Activated CD8-positive, alpha-beta memory T cell treated with anti-CD3 and anti-CD28 coated beads, Interleukin-2, amount 10 ng/mL, durations not matched to agents 7 days and 5 days (primary cell): ENCODE measurements around the gene PAM. TPM values are rescaled to one million over a fixed set of nuclear protein-coding genes. Genes with fewer than 3 reads are reported as not detected.
A peak's percentile ranks its signal among the peaks of the same experiment; 100 is the strongest.

Source experiments
- ATAC-seq: fragments of 150-1000 bp; cut with Tn5 transposase; one replicate; pipeline ENCODE4 v1.10.0; 2021; ENCODE audit warnings: moderate library complexity
- CTCF ChIA-PET: fragments of 350-600 bp; sonication (Branson Sonifier 250); formaldehyde crosslinking; loops from one replicate; lab custom pipeline; 2021; ENCODE audit warnings: antibody characterized with exemption; lab: Charles Lee
- DNase-seq: peaks from one replicate; pipeline ENCODE4 v3.0.0-alpha.2; 2020
- H3K27ac Mint-ChIP-seq: one replicate; pipeline ENCODE4 v1.8.0; 2021; ENCODE audit warnings: mild to moderate bottlenecking, mixed read lengths
- H3K27me3 Mint-ChIP-seq: one replicate; pipeline ENCODE4 v1.8.0; 2021; ENCODE audit warnings: mixed read lengths
- H3K36me3 Mint-ChIP-seq: one replicate; pipeline ENCODE4 v1.8.0; 2021; ENCODE audit warnings: mild to moderate bottlenecking, mixed read lengths
- H3K4me1 Mint-ChIP-seq: one replicate; pipeline ENCODE4 v1.8.0; 2021; ENCODE audit warnings: mixed read lengths
- H3K4me3 Mint-ChIP-seq: one replicate; pipeline ENCODE4 v1.8.0; 2021; ENCODE audit warnings: mild to moderate bottlenecking, moderate library complexity, mixed read lengths
- H3K9me3 Mint-ChIP-seq: one replicate; pipeline ENCODE4 v1.8.0; 2022; ENCODE audit warnings: low read depth, mixed read lengths
- total RNA-seq, 2 experiments: library from RNA; stranded (reverse); gene quantifications; one replicate each; pipeline ENCODE4 v1.2.3, GENCODE V29; 2021

PAM gene
- total RNA-seq, 2 experiments from 2014 or later, result 29.7 to 31.5 TPM

DNA sequence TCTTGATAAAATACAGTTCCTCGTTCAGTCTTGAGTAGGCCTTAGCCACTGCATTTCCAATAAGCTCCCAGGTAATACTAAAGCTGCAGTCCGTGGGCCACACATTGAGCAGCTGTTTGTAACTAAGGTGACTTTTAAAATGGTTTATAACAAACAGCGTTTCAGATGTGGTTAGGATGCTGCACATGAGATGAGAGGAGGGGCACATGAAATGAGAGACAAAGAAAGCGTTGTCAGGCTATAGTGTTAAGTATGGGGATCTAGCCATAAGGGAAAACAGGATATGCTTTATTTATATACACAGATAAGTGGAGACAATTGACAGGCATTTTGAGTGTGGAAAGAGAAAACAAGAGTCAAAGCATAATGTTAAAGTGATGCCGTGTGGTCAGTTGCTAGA is 89.9 kb downstream of the PAM start:
- Mint-ChIP-seq H3K27ac (no peak overlapping the region), H3K9me3 (peaks cover 2% of the 10 kb centered on the region), H3K27me3 (no peaks in the 10 kb centered on the region), H3K4me1 (no peaks in the 10 kb centered on the region), H3K4me3 (no peak overlapping the region), H3K36me3 (peaks cover 9% of the 10 kb centered on the region)
- ATAC-seq, result no peak
- CTCF ChIA-PET, result interaction anchor here (1.0 to 1.3 kb wide), 2 partner anchors 9 to 65 kb away, joined by 3 to 4 read pairs; no protein-coding TSS in a partner anchor
- no peak for DNase-seq

- Mint-ChIP-seq H3K9me3 (peaks cover 2% of the 10 kb centered on the region), H3K4me3 (no peak overlapping the region), H3K4me1 (peaks cover 23% of the 10 kb centered on the region), H3K27ac (no peak overlapping the region), H3K36me3 (peaks cover 7% of the 10 kb centered on the region), H3K27me3 (no peaks in the 10 kb centered on the region)
- ATAC-seq (no peak), DNase-seq (no peak)
- CTCF ChIA-PET, result no interaction called here
Observed at GRCh38 chr5:102850503-102850902, 95.4 kb downstream of the PAM start.

GRCh38 chr5:102853680-102854079 is 98.6 kb downstream of the PAM start:
- CTCF ChIA-PET, result interaction anchor here (1.0 to 4.4 kb wide), 2 partner anchors 8 to 12 kb away, joined by 4 to 19 read pairs; no protein-coding TSS in a partner anchor
- ATAC-seq, result peak; percentile 91
- H3K27ac Mint-ChIP-seq, result peak overlapping the region; percentile 41
- H3K27me3 Mint-ChIP-seq, result no peaks in the 10 kb centered on the region
- H3K4me1 Mint-ChIP-seq, result peaks cover 36% of the 10 kb centered on the region
- peak overlapping the region; percentile 16 for H3K4me3 Mint-ChIP-seq
- no peaks in the 10 kb centered on the region for H3K9me3 Mint-ChIP-seq
- peak; percentile 68 for DNase-seq
- H3K36me3 Mint-ChIP-seq, result no peaks in the 10 kb centered on the region

- H3K27me3 Mint-ChIP-seq, result no peaks in the 10 kb centered on the region
- DNase-seq (no peak), ATAC-seq (peak; percentile 48)
- CTCF ChIA-PET, result interaction anchor here (0.9 to 4.4 kb wide), 3 partner anchors 10 to 154 kb away, joined by 3 to 19 read pairs (median 3); no protein-coding TSS in a partner anchor
- no peaks in the 10 kb centered on the region for H3K9me3 Mint-ChIP-seq
- H3K27ac Mint-ChIP-seq, result no peak overlapping the region
- no peak overlapping the region for H3K4me3 Mint-ChIP-seq
- H3K36me3 Mint-ChIP-seq, result no peaks in the 10 kb centered on the region
- peaks cover 36% of the 10 kb centered on the region for H3K4me1 Mint-ChIP-seq
Observed at GRCh38 chr5:102855681-102856388, 100.7 kb downstream of the PAM start.

GRCh38 chr5:102856389-102856777 is 101.3 kb downstream of the PAM start:
- H3K27me3 Mint-ChIP-seq, result no peaks in the 10 kb centered on the region
- ATAC-seq (no peak), DNase-seq (no peak)
- no peaks in the 10 kb centered on the region for H3K9me3 Mint-ChIP-seq
- peaks cover 36% of the 10 kb centered on the region for H3K4me1 Mint-ChIP-seq
- no peaks in the 10 kb centered on the region for H3K36me3 Mint-ChIP-seq
- no peak overlapping the region for H3K4me3 Mint-ChIP-seq
- CTCF ChIA-PET, result interaction anchor here (0.9 to 4.4 kb wide), 3 partner anchors 9 to 153 kb away, joined by 3 to 19 read pairs (median 4); no protein-coding TSS in a partner anchor
- H3K27ac Mint-ChIP-seq, result no peak overlapping the region

DNA sequence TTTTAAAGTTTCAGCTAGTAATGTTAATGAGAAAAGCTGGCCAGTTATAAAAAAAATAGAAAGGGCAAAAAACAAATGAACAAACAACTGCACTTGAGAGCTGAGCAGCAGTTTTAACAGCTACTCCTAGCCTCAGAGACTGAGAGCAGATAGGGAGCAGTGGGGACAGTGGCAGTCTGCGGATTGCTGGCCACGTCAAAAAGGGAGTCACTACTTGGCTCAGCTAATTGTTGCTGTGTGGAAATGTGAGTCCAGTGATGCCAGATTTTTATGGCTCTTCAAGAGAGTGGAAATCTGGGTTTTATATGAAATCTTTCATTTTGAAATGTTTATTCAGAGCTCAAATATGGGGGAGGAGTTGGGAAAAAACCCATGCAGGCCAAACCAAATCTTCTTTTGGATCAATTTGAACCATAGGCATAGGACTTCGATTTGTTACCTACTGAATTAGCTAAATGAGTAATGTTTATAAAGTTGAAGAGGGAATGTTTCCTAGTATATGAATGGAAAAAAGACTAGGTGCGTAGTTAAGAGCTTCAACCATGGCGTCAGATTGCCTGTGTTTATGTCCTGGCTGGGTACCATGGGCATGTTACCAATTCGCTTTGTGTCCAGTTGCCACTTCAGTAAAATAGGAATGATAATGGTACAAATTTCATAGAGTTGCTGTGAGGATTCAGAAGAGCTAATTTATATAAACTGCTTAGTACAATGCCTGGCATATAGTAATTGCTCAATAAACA is 102.1 kb downstream of the PAM start:
- DNase-seq (no peak), ATAC-seq (no peak)
- H3K4me3 Mint-ChIP-seq, result no peak overlapping the region
- H3K9me3 Mint-ChIP-seq, result no peaks in the 10 kb centered on the region
- CTCF ChIA-PET, result interaction anchor here (1.3 to 4.4 kb wide), 2 partner anchors 8 to 26 kb away, joined by 4 to 19 read pairs; no protein-coding TSS in a partner anchor
- no peak overlapping the region for H3K27ac Mint-ChIP-seq
- peaks cover 36% of the 10 kb centered on the region for H3K4me1 Mint-ChIP-seq
- H3K27me3 Mint-ChIP-seq, result no peaks in the 10 kb centered on the region
- no peaks in the 10 kb centered on the region for H3K36me3 Mint-ChIP-seq

DNA sequence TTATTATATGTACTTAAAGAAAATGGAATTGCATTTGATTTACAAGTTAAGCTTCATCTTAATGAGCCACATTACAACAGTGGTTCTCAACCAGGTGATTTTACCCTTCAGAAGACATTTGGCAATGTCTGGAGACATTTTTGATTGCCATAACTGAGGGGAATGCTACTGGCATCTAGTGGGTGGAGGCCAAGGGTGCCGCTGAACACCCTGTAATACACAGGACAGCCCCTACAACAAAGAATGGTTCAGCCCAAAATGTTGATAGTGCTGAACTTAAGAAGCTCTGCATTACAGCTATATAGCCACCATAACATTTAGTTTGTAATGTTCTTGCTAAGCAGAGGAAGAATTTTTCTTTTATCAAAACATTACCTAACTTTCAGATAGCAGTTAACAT is 103.1 kb downstream of the PAM start:
- no peak overlapping the region for H3K4me3 Mint-ChIP-seq
- no peaks in the 10 kb centered on the region for H3K36me3 Mint-ChIP-seq
- no peak for ATAC-seq
- no peaks in the 10 kb centered on the region for H3K9me3 Mint-ChIP-seq
- H3K27ac Mint-ChIP-seq, result no peak overlapping the region
- no peaks in the 10 kb centered on the region for H3K27me3 Mint-ChIP-seq
- CTCF ChIA-PET, result interaction anchor here (0.7 kb wide), 1 partner anchor 57 kb away, joined by 3 read pairs; no protein-coding TSS in a partner anchor
- DNase-seq, result no peak
- peaks cover 31% of the 10 kb centered on the region for H3K4me1 Mint-ChIP-seq

- no peak overlapping the region for H3K4me3 Mint-ChIP-seq
- ATAC-seq (no peak), DNase-seq (no peak)
- no peak overlapping the region for H3K27ac Mint-ChIP-seq
- H3K36me3 Mint-ChIP-seq, result no peaks in the 10 kb centered on the region
- CTCF ChIA-PET, result no interaction called here
- peaks cover 27% of the 10 kb centered on the region for H3K4me1 Mint-ChIP-seq
- H3K27me3 Mint-ChIP-seq, result no peaks in the 10 kb centered on the region
- no peaks in the 10 kb centered on the region for H3K9me3 Mint-ChIP-seq
Observed at GRCh38 chr5:102858808-102859207, 103.7 kb downstream of the PAM start.

- Mint-ChIP-seq H3K4me1 (peaks cover 18% of the 10 kb centered on the region), H3K9me3 (no peaks in the 10 kb centered on the region), H3K27me3 (peaks cover 3% of the 10 kb centered on the region), H3K4me3 (no peak overlapping the region), H3K36me3 (no peaks in the 10 kb centered on the region), H3K27ac (no peak overlapping the region)
- CTCF ChIA-PET, result no interaction called here
- no peak for ATAC-seq
- DNase-seq, result no peak
Observed at GRCh38 chr5:102860035-102860434, 104.9 kb downstream of the PAM start.

DNA sequence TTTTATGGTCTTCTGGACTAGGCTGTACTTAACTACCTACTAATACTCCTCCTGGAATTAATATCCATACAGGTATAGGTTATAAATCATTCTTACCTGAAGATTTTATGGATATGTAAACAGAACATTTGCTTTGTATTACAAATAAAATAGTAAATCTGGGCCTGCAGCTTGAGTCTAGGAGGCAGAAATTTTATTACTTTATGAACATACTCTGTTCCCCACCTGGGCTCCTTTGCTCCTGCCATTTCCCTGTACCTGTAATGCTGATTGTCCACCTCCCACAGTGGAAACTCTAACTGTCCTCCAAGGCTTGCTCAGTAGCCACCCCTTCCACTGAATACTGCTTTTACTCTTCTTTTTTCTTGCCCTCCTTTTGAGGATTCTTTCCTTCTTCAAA is 108.0 kb downstream of the PAM start:
- H3K4me3 Mint-ChIP-seq, result no peak overlapping the region
- H3K4me1 Mint-ChIP-seq, result peaks cover 10% of the 10 kb centered on the region
- no peak overlapping the region for H3K27ac Mint-ChIP-seq
- ATAC-seq (no peak), DNase-seq (no peak)
- no peaks in the 10 kb centered on the region for H3K9me3 Mint-ChIP-seq
- H3K27me3 Mint-ChIP-seq, result peaks cover 13% of the 10 kb centered on the region
- CTCF ChIA-PET, result no interaction called here
- peaks cover 2% of the 10 kb centered on the region for H3K36me3 Mint-ChIP-seq

DNA sequence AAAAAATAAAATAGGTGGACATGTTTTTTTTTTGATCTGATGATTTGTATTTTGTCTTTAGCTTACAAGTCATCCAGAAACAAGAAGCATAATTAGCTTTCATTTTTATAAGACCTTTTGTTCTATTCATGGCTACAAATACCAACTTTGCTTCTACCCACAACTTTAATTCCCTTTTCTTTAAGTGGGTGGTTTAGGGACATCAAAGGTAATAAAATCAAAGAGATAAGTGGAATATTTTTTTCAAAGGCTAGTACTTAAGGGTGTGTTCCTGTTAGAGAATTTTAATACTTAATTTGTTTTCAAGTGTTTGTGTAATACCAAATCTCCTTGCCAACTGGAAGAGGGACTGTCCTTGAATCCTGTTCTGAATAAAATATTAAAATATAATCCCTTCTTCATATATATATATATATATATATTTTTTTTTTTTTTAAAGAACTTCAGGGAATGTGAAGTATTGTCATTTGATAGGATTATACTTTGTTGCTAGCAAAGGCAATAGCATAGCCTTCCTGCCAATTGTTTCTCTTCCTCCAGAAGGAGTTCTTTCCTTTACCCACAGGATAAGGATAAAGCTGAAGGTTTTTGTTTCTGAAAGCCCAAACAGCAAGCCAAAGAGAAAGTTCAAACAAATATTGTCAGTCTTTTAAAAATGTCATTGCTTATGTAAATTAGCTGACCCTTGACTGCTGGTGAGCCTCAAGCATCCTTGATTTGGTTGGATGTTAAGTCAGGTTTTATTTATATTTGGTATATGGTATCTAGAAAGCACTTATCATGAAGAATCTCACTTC is 108.9 kb downstream of the PAM start:
- Mint-ChIP-seq H3K9me3 (no peaks in the 10 kb centered on the region), H3K36me3 (peaks cover 3% of the 10 kb centered on the region), H3K4me3 (no peak overlapping the region), H3K27me3 (peaks cover 13% of the 10 kb centered on the region), H3K4me1 (peaks cover 10% of the 10 kb centered on the region), H3K27ac (no peak overlapping the region)
- DNase-seq, result no peak
- CTCF ChIA-PET, result interaction anchor here (2.9 kb wide), 1 partner anchor 8 kb away, joined by 19 read pairs; no protein-coding TSS in a partner anchor
- no peak for ATAC-seq

DNA sequence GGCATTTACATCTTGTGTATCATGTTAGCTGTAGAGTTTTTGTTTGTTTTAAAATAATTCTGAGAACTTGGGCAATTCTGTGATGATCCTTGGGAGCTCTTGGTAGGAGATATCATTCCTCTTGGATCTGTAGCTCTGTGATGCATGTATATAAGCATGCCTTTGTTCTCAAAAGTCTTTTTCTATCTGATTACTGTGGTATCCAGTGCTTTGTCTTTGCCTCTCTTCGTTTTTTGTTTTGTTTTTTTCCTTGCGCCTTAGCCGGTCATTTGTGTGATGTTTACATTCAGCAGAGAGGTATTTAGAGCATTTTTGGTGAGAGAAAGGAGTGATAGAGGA is 110.0 kb downstream of the PAM start:
- H3K27ac Mint-ChIP-seq, result no peak overlapping the region
- peaks cover 10% of the 10 kb centered on the region for H3K4me1 Mint-ChIP-seq
- peaks cover 13% of the 10 kb centered on the region for H3K36me3 Mint-ChIP-seq
- peak overlapping the region; percentile 74 for H3K4me3 Mint-ChIP-seq
- peaks cover 13% of the 10 kb centered on the region for H3K27me3 Mint-ChIP-seq
- ATAC-seq (no peak), DNase-seq (no peak)
- H3K9me3 Mint-ChIP-seq, result no peaks in the 10 kb centered on the region
- CTCF ChIA-PET, result interaction anchor here (2.9 kb wide), 1 partner anchor 10 kb away, joined by 19 read pairs; no protein-coding TSS in a partner anchor
